ENCODE data around the gene EMC6.

The EMC6 gene

GRCh38 chr17:3632287-3632686 is 36.3 kb upstream of the EMC6 start:
- no peak overlapping the region for H3K4me3 ChIP-seq (ENCODE audit: low read depth, low read length)
- no peak for TF ChIP-seq CTCF (IDR thresholded peaks at IDR 0.05; ENCODE audit: low read depth, low read length, missing control alignments)
- DNase-seq (ENCODE audit: low read depth), result no peak

- H3K4me3 ChIP-seq (ENCODE audit: low read depth, low read length), result peak overlapping the region; percentile 99
- DNase-seq (ENCODE audit: low read depth), result no peak
- TF ChIP-seq CTCF (IDR thresholded peaks at IDR 0.05; ENCODE audit: low read depth, low read length, missing control alignments), result peak; percentile 4
These were observed 33.0 kb upstream of the EMC6 start for GRCh38 chr17:3635474-3636153.

- peak within 1 kb of the TSS; percentile 99 for H3K4me3 ChIP-seq (ENCODE audit: low read depth, low read length)
- DNase-seq (ENCODE audit: low read depth), result peak; percentile 84
- no peak for TF ChIP-seq CTCF (IDR thresholded peaks at IDR 0.05; ENCODE audit: low read depth, low read length, missing control alignments)
These were observed 32.3 kb upstream of the EMC6 start, which contains the start of the genes CTNS and SHPK for GRCh38 chr17:3636154-3636907. CTNS (plus strand) TSS chr17:3636760; CDS start chr17:3640207, 3,447 bp downstream. SHPK (minus strand) TSS chr17:3636250; CDS start chr17:3636219, 31 bp downstream.

- no peak for DNase-seq (ENCODE audit: low read depth)
- H3K4me3 ChIP-seq (ENCODE audit: low read depth, low read length), result peak overlapping the region; percentile 99
- no peak for TF ChIP-seq CTCF (IDR thresholded peaks at IDR 0.05; ENCODE audit: low read depth, low read length, missing control alignments)
These were observed 31.7 kb upstream of the EMC6 start for GRCh38 chr17:3636908-3637373.

GRCh38 chr17:3639981-3640596 is 28.5 kb upstream of the EMC6 start:
- DNase-seq (ENCODE audit: low read depth), result no peak
- H3K4me3 ChIP-seq (ENCODE audit: low read depth, low read length), result no peak overlapping the region
- TF ChIP-seq CTCF (IDR thresholded peaks at IDR 0.05; ENCODE audit: low read depth, low read length, missing control alignments), result no peak

- DNase-seq (ENCODE audit: low read depth), result no peak
- H3K4me3 ChIP-seq (ENCODE audit: low read depth, low read length), result no peak overlapping the region
These were observed 27.6 kb upstream of the EMC6 start for GRCh38 chr17:3641014-3641413.

More at GRCh38 chr17:3641014-3641413, 27.6 kb upstream of the EMC6 start:
- no peak for TF ChIP-seq CTCF (IDR thresholded peaks at IDR 0.05; ENCODE audit: low read depth, low read length, missing control alignments)
